Lower leg skin (tissue), 3 donors: Measurements from ENCODE around the gene GPR137B.

Experiments used
- CTCF ChIP-seq, 3 donors: fragments of 450-650 bp; IDR thresholded peaks; one replicate each; pipeline ENCODE4 v1.5.1; 2016; ENCODE audit warnings: antibody characterized with exemption in 3 of 3, mild to moderate bottlenecking in 3 of 3, moderate library complexity in 2 of 3
- POLR2A ChIP-seq, 2 donors: fragments of 450-650 bp; IDR thresholded peaks; one replicate each; pipeline ENCODE4 v1.6.1; 2016 to 2017; ENCODE audit warnings: antibody characterized with exemption in 2 of 2, mild to moderate bottlenecking in 1 of 2, moderate library complexity in 1 of 2

- TF ChIP-seq CTCF (IDR thresholded peaks at IDR 0.05) (no peak), POLR2A (IDR thresholded peaks at IDR 0.05) (no peak)
Measured at GRCh38 chr1:236117710-236118109, 24.6 kb upstream of the GPR137B start.
